RPMI8226 (cell line): ENCODE measurements around the gene ADPRM.
"Not testable (repeated sequence)": the region's sequence is repeated elsewhere in the genome, so short reads cannot be mapped to it uniquely, and the experiment has no call there.

Experiments
- DNase-seq: peaks from one replicate; pipeline ENCODE4 v3.0.0-alpha.2; 2015

Gene ADPRM, protein sequence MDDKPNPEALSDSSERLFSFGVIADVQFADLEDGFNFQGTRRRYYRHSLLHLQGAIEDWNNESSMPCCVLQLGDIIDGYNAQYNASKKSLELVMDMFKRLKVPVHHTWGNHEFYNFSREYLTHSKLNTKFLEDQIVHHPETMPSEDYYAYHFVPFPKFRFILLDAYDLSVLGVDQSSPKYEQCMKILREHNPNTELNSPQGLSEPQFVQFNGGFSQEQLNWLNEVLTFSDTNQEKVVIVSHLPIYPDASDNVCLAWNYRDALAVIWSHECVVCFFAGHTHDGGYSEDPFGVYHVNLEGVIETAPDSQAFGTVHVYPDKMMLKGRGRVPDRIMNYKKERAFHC

DNA sequence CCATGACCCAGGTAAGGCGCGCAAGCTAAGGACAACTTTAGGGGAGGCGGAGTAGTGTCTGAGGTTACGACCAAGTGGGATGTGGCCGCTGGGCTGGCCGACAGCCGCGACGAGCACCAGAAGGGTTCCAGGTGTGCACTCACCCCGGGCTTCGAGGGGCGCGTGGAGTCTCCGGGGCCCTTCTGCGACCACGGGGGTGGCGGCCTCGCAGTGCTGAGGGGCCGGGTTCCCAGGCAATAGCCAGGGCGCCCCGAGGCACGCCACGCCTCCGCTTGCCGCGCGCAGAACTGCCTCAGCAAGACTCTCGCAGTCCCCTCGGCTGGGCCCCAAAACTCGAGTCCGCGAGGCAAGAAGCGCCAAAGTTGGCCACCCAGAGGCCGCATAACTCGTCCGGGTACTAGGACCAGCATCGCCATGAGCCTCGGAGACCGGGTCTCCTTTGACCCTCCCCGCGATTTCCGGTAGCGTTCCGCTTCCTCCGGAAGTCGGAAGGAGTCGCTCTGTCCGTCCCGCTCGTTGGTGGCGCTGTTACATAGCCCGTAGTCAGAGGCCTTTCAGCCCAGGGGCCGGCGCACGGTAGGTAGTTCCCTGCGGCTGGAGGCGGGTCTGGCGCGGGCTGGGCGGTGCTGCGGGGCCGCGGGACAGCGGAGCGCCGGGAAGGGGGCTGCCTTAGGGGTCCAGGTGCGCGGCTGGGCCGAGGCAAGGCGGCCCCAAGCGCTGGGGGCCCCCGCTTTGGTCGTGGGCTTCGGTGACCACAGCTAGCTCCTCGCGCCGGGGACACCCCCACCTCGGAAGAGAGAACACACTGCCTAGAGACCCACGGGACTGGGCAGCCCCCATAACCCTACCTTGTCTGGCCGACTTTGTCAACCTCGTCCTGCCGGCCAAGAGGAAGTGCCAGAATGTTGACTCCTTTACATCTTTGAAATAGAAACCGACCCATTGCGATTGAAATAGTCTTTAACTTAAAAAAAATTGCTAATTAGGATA is at the start of gene ADPRM, which contains the start of gene SCO1:
TSS of gene ADPRM (plus strand) at position 503 of the 990 bp plus-strand sequence. CDS start 7,333 bp downstream, outside the sequence.
TSS of gene SCO1 (minus strand) at position 442 of the 990 bp plus-strand sequence. CDS start at position 416, 26 bp downstream.
- peak; percentile 93 for DNase-seq

DNA sequence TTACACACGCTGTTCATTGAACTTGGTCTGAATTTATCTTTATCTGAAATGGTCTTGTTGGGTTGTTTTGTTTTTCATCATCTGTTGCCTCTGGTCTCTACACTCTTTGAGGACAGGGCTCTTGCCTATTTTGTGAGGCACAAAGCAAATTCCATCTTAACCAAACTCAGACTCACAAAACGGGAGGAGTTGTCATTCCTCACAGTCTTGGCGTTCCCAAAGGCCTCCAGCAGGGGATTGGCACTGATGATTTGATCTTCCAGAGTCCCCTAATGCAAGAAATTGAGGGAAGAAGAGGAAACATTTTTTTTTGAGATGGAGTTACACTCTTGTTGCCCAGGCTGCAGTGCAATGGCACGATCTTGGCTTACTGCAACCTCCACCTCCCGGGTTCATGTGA is 49.0 kb upstream of the ADPRM start:
- DNase-seq = no peak

DNA sequence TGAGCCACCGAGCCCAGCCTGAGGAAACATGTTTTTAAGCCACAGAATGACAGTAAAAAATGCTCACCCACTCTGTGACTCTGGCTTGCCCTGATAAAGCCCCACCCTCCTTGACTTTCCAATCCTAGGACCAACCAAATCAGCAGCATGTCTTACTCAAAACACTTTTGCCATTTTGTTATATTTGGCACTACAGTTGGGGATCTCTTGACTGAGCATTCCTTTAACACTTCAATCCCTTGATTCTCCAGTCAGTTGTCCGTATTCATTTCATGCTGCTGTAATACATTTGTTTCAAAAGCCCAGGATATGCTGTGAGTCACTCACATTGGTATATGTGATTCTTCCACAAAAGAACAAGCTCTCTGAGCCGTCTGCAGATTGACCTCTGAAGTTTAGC is 48.4 kb upstream of the ADPRM start:
- DNase-seq = no peak

DNA sequence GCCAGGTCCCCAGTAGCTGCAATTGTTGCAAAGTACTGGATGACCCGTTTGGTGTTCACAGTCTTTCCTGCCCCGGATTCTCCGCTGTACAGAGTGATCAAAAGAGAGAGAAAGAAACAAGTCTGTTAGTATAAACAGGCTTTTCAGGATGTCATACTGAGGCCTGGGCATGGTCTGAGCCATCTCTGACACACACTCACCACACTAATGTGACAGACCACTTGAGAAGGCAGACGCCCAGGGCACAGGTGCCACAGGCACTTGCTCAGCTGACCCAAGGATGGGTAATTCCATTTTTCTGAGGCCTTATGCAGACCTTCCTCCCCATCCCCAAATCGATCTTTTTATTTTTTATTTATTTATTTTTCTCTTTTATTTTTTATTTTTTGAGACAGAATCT is 47.8 kb upstream of the ADPRM start:
- DNase-seq = no peak

DNA sequence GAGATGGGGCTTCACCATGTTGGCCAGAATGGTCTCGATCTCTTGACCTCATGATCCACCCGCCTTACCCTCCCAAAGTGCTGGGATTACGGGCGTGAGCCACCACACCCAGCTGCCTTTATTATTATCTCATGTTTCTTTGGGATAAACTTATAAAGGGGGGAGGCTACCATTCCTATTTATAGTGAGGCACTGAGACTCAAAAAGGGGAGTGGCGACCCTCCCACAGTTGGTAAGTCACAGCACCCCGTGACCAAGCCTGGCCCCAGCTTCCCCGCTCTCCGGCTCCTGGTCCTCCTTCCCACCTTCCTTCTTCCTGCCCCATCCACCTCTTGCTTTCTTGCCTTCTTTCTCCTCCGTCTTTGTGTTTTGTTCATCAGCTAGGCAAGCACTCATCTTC is 45.5 kb upstream of the ADPRM start:
- DNase-seq = no peak

DNA sequence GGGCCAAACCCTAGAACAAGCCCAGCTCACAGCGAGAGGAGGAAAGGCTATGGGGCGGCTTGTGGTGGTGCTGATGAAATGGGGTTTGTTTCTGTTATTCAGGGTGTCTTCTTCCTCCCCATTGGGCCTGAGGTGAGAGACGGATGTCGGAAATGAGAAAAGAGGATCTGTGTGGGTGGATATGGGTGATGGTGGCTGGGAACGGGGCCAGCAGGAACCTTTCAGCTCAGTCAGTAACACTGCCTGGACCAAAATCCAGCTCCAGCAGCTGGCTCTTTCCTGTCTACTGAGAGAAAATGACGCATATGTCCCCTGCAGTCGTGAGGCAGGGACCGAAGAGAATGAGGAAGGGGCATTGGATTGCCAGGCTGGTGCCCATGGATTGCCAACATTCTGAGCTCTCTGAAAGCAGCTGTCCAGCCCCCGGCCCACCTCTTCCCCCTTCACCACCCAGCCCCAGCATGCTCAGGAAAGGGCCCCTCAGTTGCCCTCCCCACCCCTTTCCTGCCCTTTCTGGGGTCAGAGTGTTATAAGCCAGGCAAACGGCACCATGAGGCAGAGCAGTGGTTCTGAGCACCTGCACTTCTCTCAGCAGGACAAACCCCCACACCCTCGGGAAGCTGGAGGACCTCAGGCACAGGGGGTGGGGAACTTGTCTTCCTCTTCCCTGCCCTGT is 44.3 kb upstream of the ADPRM start:
- no peak for DNase-seq

DNA sequence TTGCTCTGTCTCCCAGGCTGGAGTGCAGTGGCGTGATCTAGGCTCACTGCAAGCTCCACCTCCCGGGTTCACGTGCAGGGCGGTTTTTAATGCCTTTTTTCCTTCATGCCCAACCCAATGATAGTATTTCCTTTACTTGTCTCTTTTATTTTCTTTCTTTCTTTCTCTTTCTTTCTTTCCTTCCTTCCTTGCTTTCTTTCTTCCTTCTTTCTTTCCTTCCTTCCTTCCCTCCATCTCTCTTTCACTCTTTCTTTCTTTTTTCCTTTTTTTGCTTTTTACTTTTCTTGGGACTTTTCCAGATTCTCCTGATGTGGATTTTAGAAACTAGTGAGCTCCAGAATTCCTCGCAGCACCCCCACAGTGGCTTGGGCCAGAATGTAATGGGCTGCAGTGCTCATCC is 43.4 kb upstream of the ADPRM start:
- no peak for DNase-seq

DNA sequence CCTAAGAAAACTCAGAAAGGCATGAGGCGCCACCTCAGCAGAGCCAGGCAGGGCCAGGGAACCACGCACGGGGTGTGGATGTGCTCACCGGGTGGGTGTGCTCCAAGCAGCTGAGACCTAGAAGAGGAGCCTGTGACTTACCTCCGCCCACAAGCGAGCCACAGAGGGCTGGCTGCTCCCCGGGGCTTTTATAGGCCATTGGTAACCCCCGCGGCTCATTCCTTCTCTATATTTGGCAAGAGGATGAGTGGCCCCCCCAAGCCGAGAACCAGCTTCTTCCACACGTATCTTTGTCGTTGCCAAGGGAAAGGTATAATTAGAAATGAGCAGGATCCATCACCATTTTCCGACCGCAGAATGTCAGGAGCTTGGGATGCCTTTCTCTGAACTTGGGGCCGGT is 40.2 kb upstream of the ADPRM start, which contains the start of gene MYH3:
TSS of gene MYH3 (minus strand) at position 162 of the 400 bp plus-strand sequence. CDS start 2,245 bp downstream, outside the sequence.
- no peak for DNase-seq

DNA sequence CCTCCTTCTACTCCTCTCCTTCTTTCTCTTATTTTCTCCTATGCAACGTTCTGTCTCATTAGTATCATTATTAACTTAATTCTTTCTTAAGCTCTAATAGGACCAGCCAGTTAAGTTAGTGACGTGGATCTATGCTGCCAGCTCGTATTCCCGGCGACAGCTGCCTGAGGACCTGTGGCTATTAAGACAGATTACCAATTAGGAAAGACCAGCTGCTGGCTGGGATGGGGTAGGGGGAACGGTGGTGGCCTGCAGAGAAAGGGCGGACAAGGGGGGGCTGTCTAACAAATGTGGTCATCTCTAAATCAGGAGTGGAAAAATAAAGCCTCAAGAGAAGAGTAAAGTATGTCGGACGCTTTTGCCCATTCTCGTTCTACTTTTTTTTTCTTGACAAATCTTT is 39.5 kb upstream of the ADPRM start:
- DNase-seq = no peak

DNA sequence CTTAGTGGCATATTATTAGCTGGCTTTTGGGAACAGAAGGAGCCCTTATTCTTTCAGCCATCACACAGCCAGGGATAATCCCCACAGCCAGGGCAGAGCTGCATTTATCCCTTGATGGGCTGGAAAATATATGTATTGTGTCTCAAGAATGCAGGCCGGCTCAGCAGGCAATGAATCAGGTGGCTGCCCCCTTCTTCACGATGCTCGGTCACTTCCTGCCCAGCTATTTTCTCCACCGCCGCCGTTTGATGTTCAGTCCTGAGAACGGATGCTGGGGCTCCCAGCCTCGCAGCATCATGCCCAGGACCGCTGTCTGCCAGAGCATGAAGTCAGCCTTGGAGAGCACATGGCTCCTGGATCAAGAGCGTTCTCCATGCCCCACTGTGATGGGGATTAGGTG is 36.0 kb upstream of the ADPRM start:
- no peak for DNase-seq

DNA sequence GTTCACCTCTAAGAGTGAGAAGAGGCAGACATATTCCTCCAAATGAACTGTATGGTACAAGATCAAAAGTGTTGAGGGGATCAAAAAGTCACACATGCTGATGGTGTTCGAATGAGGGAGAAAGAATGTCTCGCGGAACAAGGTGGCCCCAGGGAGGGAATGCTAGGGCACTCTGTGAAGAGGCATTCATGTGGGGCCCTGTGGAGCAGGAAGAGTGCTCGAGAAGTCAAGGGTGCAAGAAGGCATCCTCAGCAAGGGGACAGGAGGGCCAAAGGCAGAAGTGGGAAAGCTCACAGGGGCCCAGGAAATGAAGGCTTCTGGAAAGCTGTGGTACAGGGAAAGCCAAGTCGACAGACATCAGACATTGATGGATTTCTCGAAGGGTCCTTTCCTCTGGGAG is 34.2 kb upstream of the ADPRM start:
- DNase-seq = no peak

DNA sequence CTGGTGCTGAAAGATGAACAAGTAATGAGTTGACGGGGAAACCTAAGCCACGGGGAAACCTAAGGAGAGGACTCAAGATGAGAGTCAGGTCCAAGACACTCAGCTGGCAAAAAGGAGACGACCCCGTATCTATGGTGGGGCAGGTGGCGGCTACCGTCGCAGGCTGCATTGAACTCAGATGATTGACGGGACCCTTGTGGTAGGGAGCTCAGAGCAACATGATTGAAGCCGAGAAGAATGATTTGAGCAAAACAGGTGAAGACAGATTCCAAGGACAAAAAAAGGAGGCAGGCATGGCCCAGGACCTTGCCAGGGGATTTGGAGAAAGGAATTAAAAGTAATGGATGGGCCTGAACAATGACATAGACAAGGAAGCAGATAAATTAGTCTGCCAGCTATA is 32.8 kb upstream of the ADPRM start:
- no peak for DNase-seq

DNA sequence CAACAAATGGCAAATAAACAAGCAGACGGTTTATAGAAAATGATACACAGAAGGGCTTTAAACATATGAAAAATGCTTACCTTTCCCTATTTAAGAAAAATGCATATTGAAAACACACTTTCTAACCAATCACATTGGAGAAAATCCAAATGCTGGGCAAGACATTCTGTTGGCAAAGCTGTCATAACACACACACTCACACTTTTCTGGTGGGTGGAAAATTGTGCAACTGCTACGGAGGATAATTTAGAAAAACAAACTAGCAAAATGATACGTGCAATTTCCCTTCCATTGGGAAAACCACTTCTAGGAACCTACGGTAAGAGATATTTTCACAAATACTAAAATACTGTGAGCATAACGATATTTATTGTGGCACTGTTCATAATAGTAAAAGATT is 30.5 kb upstream of the ADPRM start:
- no peak for DNase-seq

DNA sequence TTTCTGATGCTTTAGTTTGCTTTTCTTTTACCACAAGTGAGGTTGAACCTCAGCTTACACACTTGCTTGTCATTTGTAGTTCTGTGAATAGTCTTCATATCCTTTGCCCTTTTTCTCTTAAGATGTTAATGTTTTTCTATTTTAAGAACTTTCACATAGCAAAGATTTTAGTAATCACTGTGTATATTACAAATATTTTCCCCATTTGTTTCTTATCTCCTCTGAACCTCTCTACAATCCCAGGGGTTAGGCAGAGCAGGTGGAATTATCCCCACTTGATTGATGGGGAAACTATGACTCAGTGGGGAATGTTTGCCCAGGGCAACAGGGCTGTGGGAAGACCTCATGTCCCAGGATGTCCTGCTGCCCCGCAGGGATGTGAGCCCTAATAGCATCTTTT is 28.6 kb upstream of the ADPRM start:
- DNase-seq = no peak

DNA sequence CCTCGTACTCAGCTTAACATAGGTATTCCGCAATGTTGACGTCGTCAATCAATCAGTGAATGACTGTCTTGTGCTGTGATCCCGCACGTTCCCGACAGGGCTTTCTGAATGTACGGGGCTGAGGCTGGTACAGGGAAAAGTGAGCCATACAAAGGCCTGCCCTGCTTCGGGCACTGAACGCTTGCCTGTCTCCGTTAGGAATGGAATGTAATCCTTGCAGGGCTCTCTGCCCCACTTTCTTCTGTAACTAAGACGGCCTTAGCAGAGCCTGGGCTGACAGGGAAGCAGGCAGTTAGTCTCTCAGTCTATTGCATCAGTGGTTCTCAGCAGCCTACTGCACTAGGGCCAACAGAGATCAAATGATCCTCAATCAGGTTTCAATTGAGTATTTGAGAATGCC is 24.1 kb upstream of the ADPRM start:
- no peak for DNase-seq

DNA sequence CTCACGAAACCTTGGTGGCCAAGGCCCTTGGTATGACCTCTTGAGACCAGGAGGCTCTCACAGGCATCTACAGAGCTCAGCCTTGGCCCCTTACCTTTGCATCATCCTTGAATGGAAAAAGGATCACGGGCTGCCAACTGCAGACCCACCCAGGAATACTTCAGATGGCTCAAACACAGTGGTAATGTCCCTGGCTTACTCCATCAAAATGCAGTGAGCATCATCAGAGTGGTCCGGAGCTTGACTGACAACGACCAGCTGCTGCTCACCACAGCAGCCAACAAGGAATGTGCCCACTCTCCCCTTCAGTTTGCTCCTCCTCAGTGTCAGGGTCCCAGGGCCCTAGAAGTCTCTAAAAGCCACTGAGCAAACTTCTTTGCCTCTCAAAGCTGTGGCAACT is 22.7 kb upstream of the ADPRM start:
- DNase-seq = no peak

DNA sequence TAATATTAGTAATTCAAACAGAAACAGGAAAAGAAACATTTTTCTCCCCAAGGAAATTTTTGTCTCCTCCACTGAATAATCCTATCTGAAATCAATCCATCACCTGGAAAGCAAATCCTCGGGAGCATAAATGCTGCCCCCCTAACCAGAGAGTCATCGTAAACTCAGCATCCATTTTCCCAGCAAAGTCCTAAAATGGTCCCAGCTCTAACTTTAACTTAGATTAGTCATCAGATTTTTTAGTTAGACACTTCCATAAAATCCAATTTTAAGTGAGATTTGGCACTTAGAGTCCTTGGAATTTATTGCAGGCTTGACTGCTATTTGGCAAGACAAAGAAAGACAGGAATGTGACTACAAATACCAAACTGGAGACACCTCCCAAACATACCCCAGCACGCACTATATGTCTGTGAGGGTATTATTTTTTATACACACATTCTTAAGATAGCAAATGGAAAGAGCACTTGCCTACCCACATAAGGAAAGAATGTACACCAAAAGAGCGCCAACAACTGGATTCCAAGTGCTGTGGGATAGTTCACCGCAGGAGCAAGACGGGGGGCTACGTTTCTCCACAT is 15.4 kb upstream of the ADPRM start:
- DNase-seq = no peak

DNA sequence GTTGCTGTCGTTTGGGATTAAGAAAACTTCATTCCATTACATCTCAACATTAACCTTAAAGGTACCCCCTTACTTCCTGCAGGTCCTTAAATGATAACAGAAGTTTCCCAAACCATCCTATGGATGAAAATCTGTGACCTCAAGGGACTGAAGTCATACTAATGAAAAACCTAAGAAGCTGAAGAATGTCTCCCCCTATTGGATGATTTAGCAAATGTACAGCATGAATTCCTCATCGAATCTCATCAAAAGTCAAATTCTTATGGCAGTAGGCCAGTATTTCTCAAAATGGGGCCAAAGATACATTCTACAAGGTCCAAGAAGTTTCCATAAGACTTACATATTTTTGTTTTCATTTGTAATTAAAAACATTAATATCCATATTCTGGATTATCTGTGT is 13.5 kb upstream of the ADPRM start:
- DNase-seq = peak; percentile 5

DNA sequence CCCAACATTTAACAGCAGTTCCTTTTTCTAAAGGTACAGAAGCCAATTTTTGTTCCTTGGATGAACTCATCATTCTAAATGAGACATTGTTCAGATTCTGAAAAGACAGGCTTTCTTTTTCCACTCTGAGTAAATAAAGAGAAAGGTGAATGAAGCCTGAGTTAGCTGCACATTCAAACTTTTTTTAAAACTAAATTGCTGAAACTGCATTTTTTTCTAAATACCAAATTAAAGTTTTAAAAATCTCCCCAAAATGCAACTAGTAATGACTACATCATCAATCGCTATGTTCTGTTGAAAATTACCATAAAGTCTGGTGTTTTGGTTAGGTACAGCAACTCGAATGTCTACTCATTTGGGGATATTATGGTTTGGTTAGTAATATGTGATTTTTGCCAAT is 9.9 kb upstream of the ADPRM start:
- no peak for DNase-seq

DNA sequence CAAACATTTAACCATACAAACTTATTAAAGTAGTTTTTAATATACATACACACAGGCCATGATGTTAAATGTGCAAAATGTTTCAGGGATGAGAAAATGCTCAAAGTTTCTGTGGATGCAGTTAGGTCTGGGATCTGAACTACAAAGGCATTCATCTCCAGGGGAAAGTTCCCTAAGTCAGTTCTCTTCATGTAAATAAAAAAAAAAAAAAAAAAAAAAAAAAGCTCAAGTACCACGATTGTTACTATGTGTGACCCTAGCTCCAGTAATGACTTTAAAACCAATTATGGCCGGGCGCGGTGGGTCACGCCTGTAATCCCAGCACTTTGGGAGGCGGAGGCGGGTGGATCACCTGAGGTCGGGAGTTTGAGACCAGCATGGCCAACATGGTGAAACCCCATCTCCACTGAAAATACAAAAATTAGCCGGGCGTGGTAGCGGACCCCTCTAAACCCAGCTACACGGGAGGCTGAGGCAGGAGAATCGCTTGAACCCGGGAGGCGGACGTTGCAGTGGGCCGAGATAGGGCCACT is 1.5 kb upstream of the ADPRM start:
- not testable (repeated sequence) for DNase-seq

DNA sequence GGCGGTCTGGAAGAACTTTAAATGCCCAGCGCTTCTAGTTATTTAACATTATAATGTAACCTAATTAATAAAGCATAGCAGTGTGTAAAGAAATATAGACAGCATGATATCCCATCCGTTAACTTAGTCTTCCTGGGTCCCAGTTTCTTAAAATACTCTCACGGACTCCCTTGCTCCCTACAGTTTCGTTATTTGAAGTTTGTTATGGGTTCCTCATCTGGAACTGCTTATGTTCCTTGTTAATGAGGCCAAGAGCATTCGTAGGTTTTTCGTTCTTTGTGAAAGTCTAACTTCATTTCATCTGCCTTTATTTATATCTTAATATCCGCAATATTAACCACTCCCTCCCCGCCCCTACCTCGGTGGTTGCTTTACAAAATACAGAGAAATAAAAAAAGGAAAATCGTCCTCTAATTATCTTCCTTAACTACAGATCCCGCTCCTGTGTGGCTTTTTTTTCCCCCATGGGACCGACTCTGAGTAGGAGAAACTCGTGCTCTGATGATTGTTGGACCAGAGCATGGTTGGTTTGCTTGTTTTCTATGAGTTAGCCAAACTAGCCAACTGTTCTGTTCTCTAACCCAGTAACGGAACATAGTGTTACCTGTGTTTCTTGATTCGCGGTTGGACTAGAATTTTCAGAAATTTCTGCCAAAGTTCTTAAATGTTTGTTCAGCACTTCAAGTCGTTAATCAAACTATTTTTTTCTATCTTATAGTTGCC is 863 bp downstream of the ADPRM start:
- DNase-seq = peak; percentile 3

DNA sequence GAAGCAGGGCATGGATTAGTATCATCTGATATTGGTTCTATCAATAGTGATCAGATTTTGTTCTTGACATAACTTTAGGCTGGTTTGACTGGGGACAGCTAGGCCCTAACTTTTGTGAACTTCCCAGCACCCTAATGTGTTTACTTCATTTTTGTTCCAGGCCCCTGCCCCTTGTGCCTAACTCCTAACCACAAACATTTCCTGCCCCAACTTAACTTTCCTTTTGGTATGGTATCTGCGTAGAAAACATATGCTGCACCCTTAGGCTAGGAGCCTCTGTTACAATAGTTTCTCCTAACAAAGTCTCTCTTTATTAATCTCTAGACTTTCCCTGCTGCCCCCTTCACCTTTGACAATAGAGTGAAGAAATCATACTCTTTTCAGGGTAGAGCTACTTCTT is 2.5 kb downstream of the ADPRM start:
- DNase-seq = no peak
